Cardiac fibroblast (primary cell): ENCODE measurements around the gene SND1.

Experiments used
- DNase-seq, 2 donors: peaks; one replicate each; pipeline versions ENCODE4 v3.0.0 to v3.0.0-alpha.2; 2010; ENCODE audit warnings: low read depth in 2 of 2
- H3K4me3 ChIP-seq, 2 donors: replicated peaks in 1 of 2; 1 replicate in 1 of 2; 2 replicates in 1 of 2; pipeline ENCODE4 v1.5.1; 2011; ENCODE audit warnings: low read depth in 2 of 2, low read length in 2 of 2, mild to moderate bottlenecking in 2 of 2, moderate library complexity in 1 of 2
- CTCF ChIP-seq: IDR thresholded peaks from one replicate; pipeline ENCODE4 v1.5.1; 2011; ENCODE audit warnings: low read depth, mild to moderate bottlenecking, low read length, inconsistent platforms

The SND1 gene

GRCh38 chr7:128033246-128033645 lies 381.3 kb downstream of the SND1 start:
- H3K4me3 ChIP-seq: no peak overlapping the region
- TF ChIP-seq CTCF: no peak
- no peak for DNase-seq

GRCh38 chr7:128034825-128035224 lies 382.8 kb downstream of the SND1 start:
- H3K4me3 ChIP-seq: no peak overlapping the region
- no peak for TF ChIP-seq CTCF
- DNase-seq: no peak

DNA sequence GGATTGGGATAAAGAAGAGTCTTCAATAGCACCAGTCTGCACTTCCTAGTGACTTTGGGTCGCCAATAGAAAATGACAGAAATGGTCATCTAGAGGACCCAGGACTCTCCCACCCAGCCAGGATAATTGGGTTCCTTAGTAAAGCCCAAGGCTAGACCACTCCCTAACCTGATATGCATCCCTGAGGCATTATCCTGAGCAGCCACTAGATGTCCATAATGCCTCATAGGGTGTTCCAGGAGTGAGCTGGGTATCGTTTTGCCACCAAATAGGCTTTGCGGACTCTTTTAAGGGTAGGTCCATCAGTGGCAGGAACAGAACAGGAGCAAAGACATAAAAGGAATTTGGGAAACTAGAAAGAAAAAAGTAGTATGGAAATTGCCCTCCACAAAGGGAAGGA lies 383.7 kb downstream of the SND1 start:
- no peak overlapping the region for H3K4me3 ChIP-seq
- DNase-seq: peak in 1 of 2 donors; percentile 33
- peak; percentile 43 for TF ChIP-seq CTCF

GRCh38 chr7:128036226-128036940 lies 384.4 kb downstream of the SND1 start:
- H3K4me3 ChIP-seq: no peak overlapping the region
- TF ChIP-seq CTCF: no peak
- DNase-seq: no peak

DNA sequence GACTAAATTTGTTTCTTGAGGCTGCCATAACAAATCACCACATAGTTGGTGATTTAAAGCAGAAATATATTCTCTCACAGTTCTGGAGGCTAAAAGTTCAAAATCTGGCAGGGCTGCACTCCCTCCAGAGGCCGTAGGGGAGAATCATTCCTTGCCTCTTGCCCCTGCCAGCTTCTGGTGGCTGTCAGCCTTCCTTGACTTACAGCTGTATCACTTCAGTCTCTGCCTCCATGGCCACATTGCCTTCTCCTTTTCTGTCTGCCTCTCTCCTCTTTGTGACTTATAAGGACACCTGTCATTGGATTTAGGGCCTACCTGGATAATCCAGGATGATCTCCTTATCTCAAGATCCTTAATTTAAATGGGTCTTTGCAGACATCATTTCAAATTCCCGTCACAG lies 385.1 kb downstream of the SND1 start:
- TF ChIP-seq CTCF: no peak
- DNase-seq: no peak
- H3K4me3 ChIP-seq: no peak overlapping the region

DNA sequence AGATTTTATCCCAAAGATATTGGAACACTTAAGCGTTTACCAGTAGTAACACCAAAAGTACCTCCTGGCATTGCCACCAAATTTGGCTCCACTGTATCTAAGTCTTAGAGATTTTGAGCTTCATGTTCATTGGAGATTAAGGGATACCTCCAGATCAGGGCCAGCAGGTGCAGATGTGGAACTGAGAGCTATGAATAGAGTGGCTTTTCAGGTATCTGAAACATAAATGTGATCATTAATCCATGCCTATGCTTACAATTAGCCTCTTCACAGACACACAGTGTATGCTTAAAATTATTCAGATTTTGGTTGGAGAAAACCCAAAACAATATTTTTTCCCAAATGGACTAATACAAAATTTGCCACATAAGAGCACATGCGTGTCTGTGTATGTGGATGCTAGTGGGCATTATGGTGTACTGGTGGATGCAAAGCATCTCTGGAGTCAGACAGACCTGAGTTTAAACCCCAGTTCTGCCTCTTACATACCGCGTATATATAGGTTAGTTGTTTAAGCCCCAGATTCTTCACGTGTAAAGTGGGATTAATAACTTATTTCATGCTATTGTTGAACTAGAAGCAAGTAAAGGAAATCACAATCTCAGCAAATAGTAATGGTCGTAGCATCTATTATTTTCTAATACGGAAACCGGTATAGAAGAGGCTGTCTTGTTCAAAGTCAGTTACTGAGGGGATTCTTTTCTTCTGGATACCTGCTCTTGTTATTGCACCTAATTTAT lies 386.1 kb downstream of the SND1 start:
- H3K4me3 ChIP-seq: no peak overlapping the region
- TF ChIP-seq CTCF: no peak

GRCh38 chr7:128039544-128039953 lies 387.6 kb downstream of the SND1 start:
- H3K4me3 ChIP-seq: no peak overlapping the region
- DNase-seq: no peak
- TF ChIP-seq CTCF: no peak

More for the DNA sequence above, 386.1 kb downstream of the SND1 start:
- no peak for DNase-seq
